ENCODE results near the gene CLPSL2.

The CLPSL2 gene

DNA sequence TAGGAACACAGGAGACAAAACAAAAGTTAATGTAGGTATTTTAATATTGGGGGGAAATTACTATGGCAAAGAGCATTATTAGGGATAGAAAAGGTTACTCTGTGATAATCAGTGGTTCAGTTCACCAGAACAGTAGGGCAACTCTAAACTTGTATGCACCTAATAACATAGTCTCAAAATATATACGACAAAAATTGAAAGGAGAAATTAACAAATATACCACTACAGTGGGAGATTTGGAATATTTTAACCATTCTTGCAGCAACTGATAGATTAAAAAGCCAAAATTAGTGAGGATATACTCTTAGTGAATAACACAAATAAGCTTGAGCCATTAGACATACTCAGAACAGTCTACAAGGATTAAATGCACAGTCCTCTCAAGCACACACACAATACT, 28.5 kb upstream of the CLPSL2 start:
- no peak for DNase-seq

DNA sequence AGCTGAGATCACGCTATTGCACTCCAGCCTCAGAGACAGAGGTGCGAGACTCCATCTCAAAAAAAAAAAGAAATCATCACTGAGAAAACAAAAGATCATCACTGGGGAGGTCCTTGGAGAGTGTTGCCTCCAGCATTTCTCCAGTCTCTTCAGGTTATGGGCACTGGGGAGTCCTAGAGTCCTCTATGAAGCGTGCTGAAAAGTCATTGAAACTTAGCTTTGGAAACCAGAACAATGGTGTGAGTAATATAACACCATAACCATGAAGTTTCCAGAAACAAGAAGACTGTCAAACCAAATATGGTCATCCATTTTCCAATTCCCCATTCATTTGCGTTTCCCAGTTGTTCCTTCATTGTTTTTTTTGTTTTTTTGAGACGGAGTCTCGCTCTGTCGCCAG, 25.8 kb upstream of the CLPSL2 start:
- no peak for DNase-seq

DNA sequence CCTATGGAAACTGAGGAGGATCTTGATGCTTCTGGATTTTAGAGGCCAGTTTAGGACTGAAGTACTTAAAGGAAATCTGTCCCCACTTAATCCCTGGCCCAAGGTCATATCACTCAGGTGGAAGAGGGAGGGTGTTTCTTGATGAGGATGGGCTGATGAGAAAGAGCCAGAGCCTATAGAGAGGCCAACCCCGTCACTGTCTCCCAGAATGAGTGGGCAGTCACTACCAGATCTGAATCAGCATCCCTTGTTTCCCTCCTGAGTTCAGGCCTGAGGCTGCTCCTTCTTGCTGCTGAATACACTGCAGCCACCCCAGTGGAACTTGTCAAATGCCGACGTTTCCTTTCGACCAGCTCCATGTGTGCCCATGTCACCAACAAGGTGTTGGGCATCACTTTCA, 24.8 kb upstream of the CLPSL2 start:
- no peak for DNase-seq

DNA sequence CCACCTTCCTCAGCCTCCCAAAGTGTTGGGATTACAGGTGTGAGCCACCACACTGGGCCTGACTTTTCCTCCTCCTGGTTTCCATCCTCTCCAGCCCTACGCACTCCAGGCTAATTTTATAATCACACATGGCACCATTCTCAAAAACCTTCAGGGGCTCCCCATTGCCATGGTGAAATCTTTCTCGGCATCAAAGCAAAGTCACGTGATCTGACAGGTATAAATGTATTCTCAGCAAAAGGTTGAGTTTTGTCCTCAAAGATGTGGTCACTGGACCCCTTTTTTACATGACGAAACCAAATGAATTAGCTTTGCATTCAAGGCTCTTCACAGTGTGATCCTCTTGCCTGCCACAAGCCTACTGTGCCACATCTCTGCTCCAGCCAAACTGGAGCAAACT, 24.1 kb upstream of the CLPSL2 start:
- no peak for DNase-seq

DNA sequence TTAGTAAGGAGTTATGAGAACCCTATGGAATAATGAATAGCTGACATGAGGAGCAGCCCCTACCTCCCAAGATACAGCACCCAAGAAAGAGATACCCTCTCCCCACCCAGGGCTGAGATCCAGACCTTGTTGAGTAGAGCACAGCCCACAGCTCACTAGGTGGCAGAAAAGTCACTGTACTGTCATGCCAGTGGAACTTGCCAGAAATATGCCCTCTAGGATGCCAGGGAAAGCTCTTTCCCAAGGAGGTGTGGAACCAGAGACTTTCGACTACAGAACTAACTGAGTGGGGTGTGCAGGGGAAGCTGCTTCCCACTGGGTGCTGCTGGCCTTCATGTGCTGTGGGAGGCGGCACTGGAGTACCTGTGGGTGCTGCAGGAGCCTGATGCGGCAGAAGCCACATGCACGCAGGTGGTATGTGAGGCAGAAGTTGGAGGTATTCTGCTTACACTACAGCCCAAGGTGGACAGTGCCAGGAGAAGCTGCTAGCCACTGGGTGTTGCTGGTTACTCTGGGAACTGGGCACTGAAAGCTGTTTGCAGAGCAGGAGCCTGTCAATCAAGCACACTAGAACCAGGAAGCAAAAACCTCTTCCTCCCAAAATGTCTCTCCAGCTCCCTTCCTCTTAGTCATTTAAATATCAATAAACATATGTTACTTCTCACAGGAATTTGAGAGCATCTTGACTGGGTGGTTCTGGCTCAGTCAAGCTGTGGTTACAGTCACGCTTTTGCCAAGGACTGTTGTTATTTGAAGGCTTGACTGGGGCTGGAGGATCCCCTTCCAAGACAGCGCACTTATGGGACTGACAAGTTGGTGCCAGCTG, 21.7 kb upstream of the CLPSL2 start:
- DNase-seq, result no peak

DNA sequence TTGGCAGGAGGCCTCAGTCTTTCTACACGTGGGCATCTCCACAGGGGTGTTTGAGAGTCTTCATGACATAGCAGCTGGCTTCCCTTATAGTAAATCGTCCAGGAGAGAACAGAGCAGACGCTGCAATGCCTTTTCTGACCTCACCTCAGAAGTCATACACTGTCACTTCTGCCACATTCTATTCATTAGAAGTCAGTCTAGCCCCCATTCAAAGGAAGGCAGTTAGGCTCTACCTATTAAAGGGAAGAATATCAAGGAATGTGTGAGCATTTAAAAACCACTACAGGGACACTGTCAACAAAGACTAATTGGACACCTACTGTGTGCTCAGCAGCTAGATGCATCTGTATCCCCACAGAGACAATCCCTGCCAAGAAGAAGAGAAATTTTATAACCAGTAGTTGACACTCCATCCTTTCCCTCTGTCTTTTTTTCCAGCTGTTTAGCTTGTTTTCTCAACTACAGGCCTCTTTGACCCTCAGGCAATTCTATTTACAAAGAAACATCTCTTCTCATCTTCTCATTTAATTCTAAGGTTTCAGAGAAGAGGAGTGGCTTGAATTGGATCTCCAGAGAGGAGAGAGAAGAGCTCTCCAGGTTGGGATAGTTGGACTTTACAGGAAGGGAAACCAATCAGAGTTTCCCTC, 21.0 kb upstream of the CLPSL2 start:
- no peak for DNase-seq

DNA sequence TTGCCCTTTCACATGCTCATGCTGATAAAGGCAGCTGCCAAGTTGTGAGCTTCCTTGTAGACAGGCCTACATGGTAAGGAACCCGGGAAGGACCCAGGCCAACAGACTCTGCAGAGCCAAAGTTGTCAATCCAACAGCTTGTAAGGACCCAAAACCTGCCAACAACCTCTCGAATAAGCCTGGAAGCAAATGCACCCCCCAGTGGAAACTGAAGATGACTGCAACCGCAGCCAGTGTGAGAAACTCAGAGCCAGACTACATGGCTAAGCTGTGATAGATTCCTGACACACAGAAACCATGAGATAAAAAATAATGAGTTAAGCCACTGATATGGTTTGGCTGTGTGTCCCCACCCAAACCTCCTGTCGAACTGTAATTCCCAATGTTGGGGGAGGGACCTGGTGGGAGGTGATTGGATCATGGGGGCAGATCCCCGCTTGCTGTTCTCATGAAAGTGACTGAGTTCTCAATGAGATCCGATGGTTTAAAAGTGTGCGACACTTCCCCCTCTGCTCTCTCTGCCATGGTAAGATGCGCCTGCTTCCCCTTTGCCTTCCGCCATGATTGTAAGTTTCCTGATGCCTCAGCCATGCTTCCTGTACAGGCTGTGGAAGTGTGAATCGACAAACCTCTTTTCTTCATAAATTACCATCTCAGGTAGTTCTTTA, 18.8 kb upstream of the CLPSL2 start:
- DNase-seq, result no peak

DNA sequence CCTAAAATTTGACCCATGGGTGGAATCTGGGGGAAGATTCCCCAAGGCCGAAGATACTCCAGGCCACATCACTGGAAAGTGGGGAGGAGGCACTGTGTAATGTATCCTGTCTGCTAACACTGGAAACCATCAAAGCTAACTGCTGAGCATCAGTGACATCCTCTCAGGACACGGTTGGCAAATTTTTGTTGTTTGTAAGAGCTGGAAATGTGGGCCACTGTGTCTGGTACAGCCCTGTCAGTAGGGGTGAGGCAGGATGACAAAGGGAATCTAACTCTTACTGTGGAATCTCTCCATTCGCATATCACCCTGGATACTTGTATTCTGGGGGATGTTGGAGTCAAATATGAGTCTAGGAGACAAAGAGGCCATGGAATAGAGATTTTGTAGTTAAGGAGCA, 17.0 kb upstream of the CLPSL2 start:
- no peak for DNase-seq

DNA sequence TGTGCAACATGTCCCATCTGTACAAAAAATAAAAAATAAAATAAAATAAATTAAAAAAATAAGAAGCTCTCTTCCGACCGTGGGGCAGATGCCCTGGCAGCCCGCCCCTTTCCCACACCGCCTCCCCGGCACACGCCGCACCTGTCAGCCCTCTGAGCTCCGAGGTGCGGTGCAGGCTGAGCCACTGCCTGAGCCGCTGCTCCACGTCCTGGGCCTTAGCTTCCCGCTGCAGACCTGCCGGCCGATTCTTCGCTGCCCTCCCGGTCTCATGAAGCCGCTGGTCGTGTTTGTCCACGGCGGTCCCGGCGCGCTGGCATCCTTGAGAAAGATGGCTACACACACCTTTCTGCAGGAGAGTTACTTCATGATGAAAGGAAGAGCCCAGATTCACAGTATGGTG, 10.7 kb upstream of the CLPSL2 start:
- DNase-seq, result no peak

DNA sequence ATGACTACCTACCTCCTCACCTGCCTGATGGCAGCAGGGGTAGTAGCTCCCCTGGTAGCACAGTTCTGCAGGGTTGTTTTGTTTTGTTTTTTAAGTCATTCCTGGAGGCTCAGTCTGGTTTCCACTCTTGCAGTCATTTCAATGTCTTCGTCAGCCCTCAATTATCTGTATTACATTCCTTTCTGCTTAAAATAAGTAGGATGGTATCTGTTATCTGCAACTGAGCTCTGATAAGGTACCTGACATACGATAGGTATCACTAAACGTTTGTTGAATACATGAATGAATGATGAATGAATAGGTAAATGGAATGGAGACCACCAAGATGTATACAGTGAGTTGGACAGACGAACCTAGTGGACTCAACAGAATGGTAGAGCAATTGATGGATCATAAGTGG, 7.2 kb upstream of the CLPSL2 start:
- DNase-seq, result no peak

DNA sequence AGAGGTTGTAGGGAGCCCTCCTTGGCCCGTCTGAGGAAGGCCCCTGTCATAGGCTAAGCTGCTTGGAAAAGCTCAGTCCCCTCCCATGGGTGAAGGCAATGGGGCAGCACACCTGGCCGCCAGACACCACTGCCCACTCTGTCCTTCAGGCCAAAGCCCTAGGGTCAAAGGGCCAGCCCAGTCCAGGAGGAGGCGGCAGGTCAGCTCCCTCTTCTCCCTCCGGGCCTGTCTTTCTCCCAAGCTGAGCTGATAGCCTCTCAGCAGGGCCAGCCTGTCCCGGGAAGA, 5.1 kb upstream of the CLPSL2 start:
- DNase-seq, result no peak

DNA sequence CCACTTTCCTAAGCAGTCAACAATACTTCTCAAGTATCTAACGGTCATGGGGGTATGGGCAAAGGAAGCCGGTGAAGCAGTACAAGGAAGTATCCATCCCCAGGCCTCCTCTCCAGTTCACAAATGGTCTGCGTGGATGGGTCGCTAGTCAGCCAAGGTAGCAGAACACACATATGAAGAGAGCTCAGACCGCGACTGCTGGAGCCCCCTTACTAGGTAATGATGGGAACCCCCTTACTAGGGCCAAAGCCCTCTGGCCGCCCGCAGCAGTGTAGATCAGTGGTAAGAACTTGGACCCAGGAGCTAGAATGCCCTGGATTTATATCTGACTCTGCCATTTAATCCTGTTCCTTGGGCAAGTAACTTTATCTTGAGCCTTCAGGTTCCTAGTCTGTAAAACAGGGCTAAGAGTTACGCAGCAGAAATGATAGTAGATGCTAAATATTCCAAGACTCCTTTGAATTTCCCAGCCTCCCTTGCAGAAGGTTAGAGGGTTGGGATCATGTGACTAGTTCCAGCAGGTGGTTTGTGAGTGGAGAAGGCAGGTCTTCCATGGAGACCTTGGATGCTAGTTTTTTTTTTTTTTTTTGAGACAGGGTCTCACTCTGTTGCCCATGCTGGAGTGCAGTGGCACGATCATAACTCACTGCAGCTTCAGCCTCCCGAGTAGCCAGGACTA, 2.1 kb upstream of the CLPSL2 start:
- DNase-seq, result no peak

DNA sequence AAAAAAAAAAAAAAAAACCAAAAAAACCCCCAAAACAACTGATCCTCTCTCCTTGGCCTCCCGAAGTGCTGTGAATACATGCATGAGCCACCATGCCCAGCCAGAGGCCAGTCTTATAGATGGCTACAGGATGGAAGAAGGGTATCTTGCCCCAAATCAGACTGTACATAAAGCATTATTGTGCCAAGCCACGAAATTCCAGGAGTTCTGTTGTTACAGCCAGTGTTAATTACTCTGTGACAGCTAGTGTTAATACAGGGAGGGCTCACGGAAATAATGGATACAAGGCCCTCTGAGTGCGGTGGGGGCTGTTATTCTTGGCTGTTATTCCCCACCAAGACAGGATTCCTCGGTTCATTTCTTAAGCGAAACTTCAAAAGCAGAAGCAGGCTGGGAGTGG, 1.4 kb upstream of the CLPSL2 start:
- DNase-seq, result no peak

DNA sequence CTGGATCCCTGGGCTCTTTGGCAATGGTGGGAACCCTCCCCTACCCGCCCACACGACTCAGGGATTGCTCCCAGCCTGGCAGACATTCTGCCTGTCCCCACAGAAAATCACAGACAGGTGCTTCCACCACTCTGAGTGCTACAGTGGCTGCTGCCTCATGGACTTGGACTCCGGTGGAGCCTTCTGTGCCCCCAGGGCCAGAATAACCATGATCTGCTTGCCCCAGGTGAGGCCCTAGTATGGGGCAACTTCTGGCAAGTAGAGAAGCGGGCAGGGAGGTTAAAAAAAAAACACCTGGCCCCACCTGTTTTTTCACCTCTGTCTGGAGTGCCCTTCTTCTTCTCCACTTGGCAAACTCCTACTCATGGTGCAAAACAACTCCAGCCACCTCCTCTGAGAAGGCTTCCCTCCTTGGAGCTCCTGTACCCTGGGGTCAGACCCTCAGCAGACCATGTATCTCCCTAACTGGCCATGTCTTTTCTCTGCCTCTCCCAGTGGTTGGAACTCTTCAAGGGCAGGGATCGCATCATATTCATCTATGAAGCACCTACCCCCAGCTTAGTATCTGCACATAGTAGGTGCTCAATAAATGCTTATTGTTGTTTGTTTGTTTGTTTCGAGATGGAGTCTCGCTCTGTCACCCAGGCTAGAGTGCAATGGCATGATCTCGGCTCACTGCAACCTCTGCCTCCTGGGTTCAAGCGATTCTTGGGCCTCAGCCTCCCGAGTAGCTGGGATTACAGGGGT, 1.1 kb downstream of the CLPSL2 start:
- DNase-seq, result no peak

DNA sequence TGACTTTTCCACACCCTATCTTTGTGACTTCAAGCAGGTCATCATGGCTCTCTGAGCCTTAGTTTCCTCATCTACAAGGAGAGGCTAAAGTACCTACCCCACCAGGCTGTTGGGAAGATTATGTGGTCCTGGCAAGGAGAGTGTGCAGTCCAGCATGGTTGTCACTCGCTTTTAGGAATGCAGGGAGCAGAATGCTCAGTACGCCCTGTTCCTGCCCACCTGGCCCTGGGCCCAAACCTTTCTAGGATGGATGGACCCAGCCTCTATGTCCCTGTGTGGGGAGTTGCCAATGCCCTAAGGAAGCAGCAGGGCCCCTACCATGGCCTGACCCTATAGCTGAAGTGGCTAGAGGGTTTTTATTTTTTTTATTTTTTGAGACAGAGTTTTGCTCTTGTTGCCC, 2.0 kb downstream of the CLPSL2 start:
- no peak for DNase-seq

DNA sequence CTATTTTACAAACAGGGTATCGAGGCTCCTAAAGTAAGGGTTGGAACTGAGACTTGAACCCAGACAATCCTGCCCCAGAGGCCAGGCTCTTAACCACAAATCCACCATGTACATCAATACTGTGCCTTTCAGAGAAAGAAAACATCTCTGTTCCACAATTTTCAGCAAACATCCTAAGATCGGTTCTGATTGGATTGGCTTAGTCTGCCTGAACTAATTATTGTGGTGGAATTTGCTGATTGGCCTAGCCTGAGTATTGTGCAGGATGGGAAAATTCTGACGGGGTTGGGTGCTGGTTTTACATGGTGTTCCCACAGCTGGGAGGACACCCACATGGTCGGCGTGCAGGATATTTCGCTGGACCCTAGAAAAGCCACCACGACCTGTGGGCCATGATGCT, 4.3 kb downstream of the CLPSL2 start, which contains the start of gene CLPSL1:
TSS of gene CLPSL1 (plus strand) at position 301 of the 400 bp plus-strand sequence. CDS start at position 393, 92 bp downstream.
- no peak for DNase-seq

DNA sequence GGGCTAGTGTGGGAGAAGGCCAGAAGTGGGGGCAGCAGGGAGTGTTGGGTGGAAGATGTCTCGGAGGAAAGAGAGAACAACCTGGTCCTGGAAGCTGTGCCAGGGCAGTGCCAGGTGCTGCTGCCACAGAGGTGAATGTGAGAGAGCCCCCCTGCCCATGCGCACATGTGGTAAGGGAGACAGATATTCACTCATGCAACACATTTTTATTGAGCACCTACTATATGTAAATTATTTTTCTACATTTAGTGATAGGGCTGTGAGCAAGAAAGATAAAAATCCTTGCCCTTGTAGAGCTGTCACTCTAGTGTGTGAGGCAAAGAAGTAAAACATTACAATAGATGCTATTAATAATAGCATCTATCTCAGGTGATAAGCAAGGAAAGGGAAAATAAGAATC, 4.9 kb downstream of the CLPSL2 start:
- DNase-seq, result no peak

DNA sequence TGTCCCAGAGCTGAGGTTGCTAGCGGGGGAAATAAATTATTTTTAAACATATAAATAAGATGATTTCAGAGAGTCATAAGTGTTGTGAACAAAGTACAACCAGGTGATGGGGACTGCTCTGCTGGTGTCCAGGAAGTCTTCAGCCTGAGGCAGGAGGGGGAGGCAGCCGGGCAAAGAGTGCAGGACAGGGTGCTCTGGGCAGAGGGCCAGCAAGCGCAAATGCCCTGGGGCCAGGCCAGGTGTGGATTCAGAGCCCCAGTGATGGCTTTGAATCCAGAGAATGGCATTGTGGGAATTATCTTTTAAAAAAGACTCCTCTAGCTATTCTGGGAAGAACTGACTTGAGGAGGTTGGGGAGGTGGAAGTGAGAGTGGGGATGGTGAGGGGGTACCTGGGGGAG, 6.0 kb downstream of the CLPSL2 start:
- DNase-seq, result no peak

DNA sequence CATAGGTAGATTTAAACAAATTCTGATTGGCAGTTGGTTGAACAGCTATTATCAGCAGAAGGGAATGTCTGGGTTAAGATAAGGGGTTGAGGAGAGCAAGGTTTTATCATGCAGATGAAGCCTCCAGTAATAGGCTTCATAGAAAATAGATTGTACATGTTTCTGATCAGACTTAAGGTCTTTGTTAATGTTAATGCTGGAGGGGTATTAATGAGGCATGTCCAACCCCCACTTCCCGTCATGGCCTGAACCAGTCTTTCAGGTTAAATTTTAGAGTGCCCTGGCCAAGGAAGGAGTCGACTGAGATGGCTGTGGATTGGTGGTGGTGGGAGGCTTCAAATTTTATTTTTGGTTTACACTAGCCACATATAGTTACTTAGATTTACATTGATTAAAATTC, 7.8 kb downstream of the CLPSL2 start:
- no peak for DNase-seq

DNA sequence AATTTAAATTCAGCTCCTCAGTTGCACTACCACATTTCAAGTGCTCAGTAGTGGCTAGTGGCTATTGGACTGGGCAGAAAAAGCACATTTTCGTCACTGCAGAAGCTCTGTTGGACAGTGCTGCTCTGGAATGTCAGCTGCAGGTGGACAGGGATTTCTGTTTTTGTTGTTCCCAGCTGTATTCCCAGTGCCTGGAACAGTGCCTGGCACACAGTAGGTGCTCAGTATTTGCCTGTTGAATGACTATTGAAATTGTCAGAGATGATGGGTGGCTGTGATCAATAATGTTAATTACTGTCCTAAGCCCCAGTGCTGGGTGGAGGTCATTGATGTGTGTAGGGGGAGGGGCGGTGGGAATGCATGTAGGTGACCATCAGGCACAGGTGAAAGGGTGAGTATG, 9.9 kb downstream of the CLPSL2 start:
- DNase-seq, result no peak

DNA sequence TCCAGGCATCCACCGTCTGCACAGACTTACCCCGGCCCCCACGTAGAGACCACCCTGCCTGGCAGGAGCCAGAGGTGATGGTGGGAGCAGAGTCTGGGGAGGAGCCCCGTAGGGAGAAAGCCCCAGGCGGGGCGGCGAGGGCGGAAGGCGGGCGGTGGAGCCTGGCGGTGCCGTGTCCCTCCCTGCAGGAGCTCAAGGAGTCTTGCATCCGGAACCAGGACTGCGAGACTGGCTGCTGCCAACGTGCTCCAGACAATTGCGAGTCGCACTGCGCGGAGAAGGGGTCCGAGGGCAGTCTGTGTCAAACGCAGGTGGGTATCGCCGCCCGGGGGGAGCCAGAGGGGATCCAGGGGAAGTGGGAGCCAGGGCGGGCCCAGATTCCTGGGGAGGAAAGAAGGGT, 10.4 kb downstream of the CLPSL2 start:
- DNase-seq, result no peak

DNA sequence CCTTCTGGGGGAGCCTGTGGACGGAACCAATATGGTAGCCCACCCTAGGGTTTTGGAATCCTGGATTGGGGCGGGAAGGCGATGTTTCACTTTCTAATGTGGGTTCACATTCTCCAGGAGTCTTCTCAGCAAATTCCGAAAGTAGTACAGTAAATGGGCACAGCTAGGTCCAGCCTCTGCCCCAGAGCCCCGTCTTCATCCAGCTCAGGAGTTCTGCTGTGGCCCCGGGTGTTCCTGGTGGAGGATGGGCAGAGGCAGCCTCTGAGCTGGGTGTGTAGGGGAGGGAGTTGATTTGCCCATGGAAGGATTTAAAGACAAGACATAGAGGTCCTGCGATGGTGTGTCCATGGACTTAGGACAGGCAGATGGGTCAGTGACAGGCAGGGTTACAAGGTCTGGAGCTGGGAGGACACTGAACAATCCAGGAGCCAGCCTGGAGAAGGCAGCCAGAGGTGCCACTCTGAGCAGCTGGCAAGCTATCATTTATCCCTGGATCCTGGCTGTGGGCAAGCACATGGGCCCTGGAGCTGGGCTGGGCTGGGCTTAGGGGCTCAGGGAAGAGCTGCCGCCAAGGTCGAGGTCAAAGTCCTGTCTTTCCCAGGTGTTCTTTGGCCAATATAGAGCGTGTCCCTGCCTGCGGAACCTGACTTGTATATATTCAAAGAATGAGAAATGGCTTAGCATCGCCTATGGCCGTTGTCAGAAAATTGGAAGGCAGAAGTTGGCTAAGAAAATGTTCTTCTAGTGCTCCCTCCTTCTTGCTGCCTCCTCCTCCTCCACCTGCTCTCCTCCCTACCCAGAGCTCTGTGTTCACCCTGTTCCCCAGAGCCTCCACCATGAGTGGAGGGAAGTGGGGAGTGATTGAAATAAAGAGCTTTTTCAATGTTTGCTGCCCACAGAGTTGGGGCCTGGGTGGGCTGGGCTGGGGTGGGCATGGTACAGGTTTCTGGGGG, 11.1 kb downstream of the CLPSL2 start:
- no peak for DNase-seq
